NOMO-1 treated with dmso at 0.1 percent for 144 hours (cell line): ENCODE measurements around the gene BZW2.
"Not testable (repeated sequence)": the region's sequence is repeated elsewhere in the genome, so short reads cannot be mapped to it uniquely, and the experiment has no call there.

Experiments used
- DNase-seq: peaks from one replicate; lab custom pipeline; 2025; ENCODE audit not compliant: unreplicated experiment; lab: John Stamatoyannopoulos, UW

BZW2 gene

DNA sequence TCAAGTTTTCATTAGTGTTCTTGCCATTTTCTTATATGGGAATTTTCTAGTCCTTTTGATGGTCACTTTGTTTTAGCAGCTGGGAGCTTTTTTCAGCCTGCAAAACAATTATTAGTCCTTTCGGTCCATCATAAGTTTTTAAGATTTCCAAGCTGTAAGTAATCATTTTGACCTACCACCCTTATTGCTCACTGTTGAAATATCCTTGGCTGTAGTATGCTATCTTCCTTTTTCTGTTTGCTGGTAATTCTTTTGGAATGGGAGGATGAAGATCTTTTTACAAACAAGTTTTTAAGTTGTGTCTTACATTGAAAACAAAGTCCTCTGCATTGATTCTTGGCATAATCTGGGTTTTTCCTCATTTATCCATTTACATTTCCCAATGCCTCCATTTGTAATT lies 24.0 kb downstream of the BZW2 start:
- DNase-seq = no peak

DNA sequence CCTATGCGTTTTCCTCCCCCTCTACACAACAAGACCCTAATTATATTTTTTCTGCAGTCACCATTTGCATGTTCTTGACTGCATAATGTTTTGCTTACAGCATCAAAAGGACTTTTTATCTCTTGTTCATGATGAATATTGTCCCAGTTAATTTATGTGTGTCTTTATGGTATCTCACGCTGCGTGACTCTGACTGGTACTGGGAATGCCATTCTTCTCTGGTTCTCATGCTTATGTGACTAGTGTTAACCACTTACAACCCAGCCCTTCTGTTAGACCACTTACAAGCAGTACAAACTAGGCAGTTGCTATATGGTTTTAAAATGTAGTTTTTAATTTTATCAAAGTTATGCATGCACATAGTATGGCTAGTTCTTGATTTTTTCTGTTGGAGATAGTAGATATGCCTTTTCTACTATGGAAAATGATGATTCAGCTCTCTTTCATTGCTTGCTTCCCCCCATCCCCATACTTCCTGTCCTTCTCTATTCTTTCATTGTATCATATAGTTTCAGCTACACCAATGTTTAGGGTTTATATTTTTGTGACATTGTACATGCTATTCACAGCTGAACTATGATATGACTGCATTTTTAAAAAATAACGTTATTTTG lies 24.9 kb downstream of the BZW2 start:
- no peak for DNase-seq

GRCh38 chr7:16671811-16672210 lies 25.8 kb downstream of the BZW2 start:
- DNase-seq = no peak

GRCh38 chr7:16675277-16675676 lies 29.3 kb downstream of the BZW2 start:
- no peak for DNase-seq

GRCh38 chr7:16677978-16678494 lies 32.1 kb downstream of the BZW2 start:
- DNase-seq = no peak

- DNase-seq = not testable (repeated sequence)
Observed at GRCh38 chr7:16678645-16679566, 32.9 kb downstream of the BZW2 start.

- no peak for DNase-seq
Observed at GRCh38 chr7:16684935-16685334, 39.0 kb downstream of the BZW2 start.

DNA sequence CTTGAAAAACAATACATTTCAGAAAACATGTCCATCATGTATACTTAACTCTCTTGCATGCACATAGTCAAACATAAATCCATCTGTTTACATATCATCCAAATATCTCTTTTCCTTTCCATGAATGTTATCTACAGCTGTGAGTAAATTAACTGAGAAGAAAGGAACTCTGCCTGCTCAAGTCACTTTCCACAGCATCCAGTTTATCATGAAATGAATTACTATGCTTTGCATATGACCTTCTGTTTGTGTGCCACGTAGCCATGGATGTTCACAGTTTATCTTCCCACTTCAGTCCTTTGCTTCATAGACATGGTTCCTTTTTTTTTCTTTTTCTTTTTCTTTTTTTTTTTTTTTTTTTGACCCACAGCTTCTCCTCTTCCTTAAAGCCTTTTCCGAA lies 39.6 kb downstream of the BZW2 start:
- DNase-seq = no peak

DNA sequence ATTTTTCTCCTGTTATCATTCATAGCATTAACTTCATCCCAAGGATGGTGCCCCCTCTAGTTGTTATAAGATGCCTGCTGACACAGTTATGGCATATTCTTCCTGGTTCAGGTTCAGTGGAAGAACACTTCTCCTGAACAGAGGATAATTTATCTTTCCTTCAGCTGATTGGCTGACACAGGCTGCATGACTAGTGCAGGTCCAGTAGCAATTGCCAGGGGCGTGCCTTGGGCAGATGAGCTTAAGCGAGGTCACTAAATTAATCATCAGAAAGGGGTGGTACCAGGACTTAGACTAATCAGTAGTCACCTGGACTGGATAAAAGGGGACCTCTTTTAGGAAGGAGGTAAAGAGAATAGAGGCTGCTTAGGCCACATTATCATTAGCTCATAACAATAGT lies 42.3 kb downstream of the BZW2 start:
- no peak for DNase-seq

DNA sequence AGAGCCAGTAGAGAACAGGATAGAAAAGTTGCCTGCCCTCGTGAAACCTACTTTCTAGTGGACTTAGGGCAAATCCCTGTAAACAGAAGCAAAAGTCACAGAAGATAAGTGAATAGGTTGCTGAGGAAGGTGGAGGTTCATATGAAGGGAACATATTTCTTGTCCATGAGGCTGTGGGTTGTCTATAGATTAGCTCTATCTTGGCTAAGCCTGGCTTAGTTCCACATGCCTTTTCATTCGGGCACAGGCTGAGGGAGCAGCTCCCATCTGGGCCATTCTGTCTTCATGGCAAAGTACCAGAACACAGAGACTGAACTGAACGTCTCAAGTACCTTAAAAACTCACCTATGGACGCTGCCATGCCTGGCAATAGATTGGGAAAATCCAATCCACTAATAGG lies 45.3 kb downstream of the BZW2 start:
- no peak for DNase-seq

DNA sequence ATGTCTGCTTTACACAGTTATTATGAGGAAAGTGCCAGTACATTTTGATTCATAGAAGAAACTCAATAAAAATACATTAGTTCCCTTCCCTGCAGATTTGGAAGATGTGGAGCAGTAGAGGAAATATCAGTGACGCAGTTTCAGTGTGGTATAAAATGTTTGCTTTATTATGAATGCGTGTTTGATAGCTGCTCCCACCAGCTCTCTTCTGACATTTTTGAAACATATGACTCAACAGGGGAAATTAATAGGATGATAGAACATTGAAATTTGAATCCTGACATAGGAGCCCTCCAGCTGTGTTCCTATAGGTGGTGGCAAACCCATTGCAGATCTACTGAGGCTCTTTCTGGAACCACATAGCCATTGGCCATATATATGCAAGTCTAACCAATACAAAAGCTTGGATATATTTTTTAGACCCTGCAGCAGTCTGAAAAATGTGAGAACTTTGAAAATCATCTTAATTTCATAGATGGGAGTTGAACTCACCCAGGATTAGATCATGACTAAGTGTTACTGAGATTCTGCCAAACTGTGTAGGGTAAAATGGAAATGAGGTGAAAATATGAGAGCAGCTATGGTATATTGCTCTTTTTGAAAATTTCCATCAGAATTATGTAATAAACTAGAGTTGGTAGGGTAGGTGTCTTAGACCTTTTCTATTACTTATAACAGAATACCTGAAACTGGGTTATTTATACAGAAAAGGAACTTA lies 47.8 kb downstream of the BZW2 start:
- DNase-seq = no peak

GRCh38 chr7:16694806-16695205 lies 48.8 kb downstream of the BZW2 start:
- DNase-seq = no peak

GRCh38 chr7:16695621-16696237 lies 49.7 kb downstream of the BZW2 start:
- no peak for DNase-seq

GRCh38 chr7:16697507-16698199 lies 51.7 kb downstream of the BZW2 start:
- DNase-seq = no peak

GRCh38 chr7:16698200-16698905 lies 52.4 kb downstream of the BZW2 start:
- no peak for DNase-seq

- no peak for DNase-seq
Observed at GRCh38 chr7:16702441-16702840, 56.5 kb downstream of the BZW2 start.

DNA sequence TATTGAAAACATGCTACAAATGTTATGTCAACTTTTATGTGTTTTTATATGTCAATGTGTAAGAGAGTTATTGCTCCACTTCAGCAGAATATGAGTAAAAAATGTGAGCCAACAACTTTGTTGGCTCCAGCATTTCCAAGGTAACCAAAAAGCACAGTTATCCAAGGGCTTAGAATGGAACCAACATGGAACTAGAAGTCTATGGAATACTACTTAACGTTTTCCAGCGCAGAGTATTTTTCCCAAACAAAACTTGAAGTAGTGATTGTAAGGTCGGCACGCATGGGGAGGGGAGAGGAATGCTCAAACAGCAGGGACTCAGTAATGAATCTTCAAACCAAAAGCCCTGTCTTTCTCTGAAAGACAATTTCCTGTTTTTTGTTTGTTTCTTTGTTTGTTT lies 62.5 kb downstream of the BZW2 start:
- DNase-seq = no peak

GRCh38 chr7:16708980-16709379 lies 63.0 kb downstream of the BZW2 start:
- peak; percentile 49 for DNase-seq

GRCh38 chr7:16710651-16711050 lies 64.7 kb downstream of the BZW2 start:
- no peak for DNase-seq

DNA sequence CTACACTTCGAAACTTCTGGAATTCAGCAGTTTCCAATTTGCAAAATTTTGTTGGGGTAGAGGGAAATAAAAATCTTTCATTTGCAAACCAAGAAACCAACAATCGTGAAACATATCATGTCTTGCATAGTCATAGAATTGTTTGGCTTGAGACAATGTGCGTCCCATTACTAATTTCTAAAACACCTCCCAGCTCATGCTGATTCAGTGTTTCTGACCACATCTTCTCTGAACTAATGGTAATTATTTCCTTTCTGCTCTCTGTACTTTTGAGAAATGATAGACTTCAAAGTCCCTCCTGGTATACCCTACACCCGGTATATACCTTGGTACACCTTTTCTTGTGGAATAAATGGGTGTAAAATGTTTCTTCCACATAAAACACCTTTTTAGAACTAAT lies 65.7 kb downstream of the BZW2 start:
- DNase-seq = no peak
